HUES64 (cell line): ENCODE measurements around the gene IRF9.

Experiments used
- H3K27ac ChIP-seq: 2 replicates; pipeline ENCODE4 v1.7.0; 2013; ENCODE audit warnings: low read depth, low read length, inconsistent platforms
- H3K27me3 ChIP-seq: 2 replicates; pipeline ENCODE4 v1.6.1; 2013; ENCODE audit warnings: mild to moderate bottlenecking, low read length; ENCODE audit not compliant: insufficient read depth
- H3K36me3 ChIP-seq: 2 replicates; pipeline ENCODE4 v1.6.1; 2013; ENCODE audit warnings: mild to moderate bottlenecking, low read length; ENCODE audit not compliant: insufficient read depth
- H3K4me1 ChIP-seq: 2 replicates; pipeline ENCODE4 v1.6.1; 2013; ENCODE audit warnings: mild to moderate bottlenecking, low read length, moderate library complexity; ENCODE audit not compliant: insufficient read depth
- H3K4me3 ChIP-seq: 2 replicates; pipeline ENCODE4 v1.5.1; 2013; ENCODE audit warnings: mild to moderate bottlenecking, low read length, moderate library complexity
- H3K9ac ChIP-seq: 2 replicates; pipeline ENCODE4 v1.6.1; 2013; ENCODE audit warnings: mild to moderate bottlenecking, low read depth, low read length
- H3K9me3 ChIP-seq: 2 replicates; pipeline ENCODE4 v1.6.1; 2013; ENCODE audit warnings: low read depth, low read length; ENCODE audit not compliant: insufficient read depth
- WGBS: fragments of 150-250, 120-280 bp; methylation state at CpG from one replicate; pipeline ENCODE4 v1.1.7; 2013; ENCODE audit warnings: missing lambda C conversion rate; 5-methylcytosine and 5-hydroxymethylcytosine counted together

Gene IRF9

GRCh38 chr14:24122416-24122815 lies 38.6 kb upstream of the IRF9 start:
- Histone ChIP-seq H3K27me3 (no peaks in the 10 kb centered on the region), H3K27ac (no peak overlapping the region), H3K9ac (no peak overlapping the region), H3K36me3 (peaks cover 55% of the 10 kb centered on the region), H3K4me1 (no peaks in the 10 kb centered on the region), H3K4me3 (no peak overlapping the region), H3K9me3 (no peaks in the 10 kb centered on the region)
- 98% methylated on average over 4 of the region's 4 CpGs for WGBS

- H3K4me1 ChIP-seq = no peaks in the 10 kb centered on the region
- no peak overlapping the region for H3K9ac ChIP-seq
- H3K27me3 ChIP-seq = no peaks in the 10 kb centered on the region
- H3K27ac ChIP-seq = no peak overlapping the region
- WGBS = 91% methylated on average over 8 of the region's 8 CpGs
- no peak overlapping the region for H3K4me3 ChIP-seq
- peaks cover 51% of the 10 kb centered on the region for H3K36me3 ChIP-seq
- H3K9me3 ChIP-seq = no peaks in the 10 kb centered on the region
Measured at GRCh38 chr14:24122898-24123297, 38.2 kb upstream of the IRF9 start.

- peaks cover 42% of the 10 kb centered on the region for H3K36me3 ChIP-seq
- H3K4me3 ChIP-seq = no peak overlapping the region
- no peaks in the 10 kb centered on the region for H3K9me3 ChIP-seq
- H3K4me1 ChIP-seq = no peaks in the 10 kb centered on the region
- WGBS = 88% methylated on average over 9 of the region's 9 CpGs
- no peaks in the 10 kb centered on the region for H3K27me3 ChIP-seq
- no peak overlapping the region for H3K9ac ChIP-seq
- H3K27ac ChIP-seq = no peak overlapping the region
Measured at GRCh38 chr14:24123424-24124417, 37.3 kb upstream of the IRF9 start.

- H3K9me3 ChIP-seq = no peaks in the 10 kb centered on the region
- H3K4me1 ChIP-seq = no peaks in the 10 kb centered on the region
- no peak overlapping the region for H3K27ac ChIP-seq
- H3K27me3 ChIP-seq = no peaks in the 10 kb centered on the region
- no peak overlapping the region for H3K4me3 ChIP-seq
- peaks cover 16% of the 10 kb centered on the region for H3K36me3 ChIP-seq
- H3K9ac ChIP-seq = no peak overlapping the region
Measured at GRCh38 chr14:24126939-24127338, 34.1 kb upstream of the IRF9 start.

- Histone ChIP-seq H3K27me3 (no peaks in the 10 kb centered on the region), H3K9me3 (no peaks in the 10 kb centered on the region), H3K27ac (no peak overlapping the region), H3K4me3 (no peak overlapping the region), H3K4me1 (no peaks in the 10 kb centered on the region), H3K36me3 (peaks cover 12% of the 10 kb centered on the region), H3K9ac (no peak overlapping the region)
- 99% methylated on average over 2 of the region's 2 CpGs for WGBS
Measured at GRCh38 chr14:24127673-24128072, 33.4 kb upstream of the IRF9 start.

GRCh38 chr14:24129410-24129998 lies 31.6 kb upstream of the IRF9 start:
- 90% methylated on average over 7 of the region's 8 CpGs for WGBS
- H3K4me1 ChIP-seq = no peaks in the 10 kb centered on the region
- no peak overlapping the region for H3K27ac ChIP-seq
- no peaks in the 10 kb centered on the region for H3K9me3 ChIP-seq
- no peaks in the 10 kb centered on the region for H3K27me3 ChIP-seq
- no peak overlapping the region for H3K4me3 ChIP-seq
- H3K9ac ChIP-seq = no peak overlapping the region
- no peaks in the 10 kb centered on the region for H3K36me3 ChIP-seq

- no peak within 1 kb of the TSS for H3K4me3 ChIP-seq
- no peaks in the 10 kb centered on the region for H3K9me3 ChIP-seq
- no peaks in the 10 kb centered on the region for H3K36me3 ChIP-seq
- no peaks in the 10 kb centered on the region for H3K27me3 ChIP-seq
- H3K27ac ChIP-seq = no peak within 1 kb of the TSS
- H3K4me1 ChIP-seq = no peaks in the 10 kb centered on the region
- H3K9ac ChIP-seq = no peak within 1 kb of the TSS
- WGBS = 90% methylated on average over 5 of the region's 5 CpGs
Measured at GRCh38 chr14:24130380-24130716, 30.7 kb upstream of the IRF9 start, which contains the start of gene FITM1. FITM1 (plus strand) TSS chr14:24130659; CDS start chr14:24131564, 905 bp downstream.

- H3K27me3 ChIP-seq = no peaks in the 10 kb centered on the region
- WGBS = 87% methylated on average over 7 of the region's 7 CpGs
- no peak overlapping the region for H3K27ac ChIP-seq
- H3K9ac ChIP-seq = no peak overlapping the region
- H3K36me3 ChIP-seq = no peaks in the 10 kb centered on the region
- H3K9me3 ChIP-seq = no peaks in the 10 kb centered on the region
- no peak overlapping the region for H3K4me3 ChIP-seq
- H3K4me1 ChIP-seq = no peaks in the 10 kb centered on the region
Measured at GRCh38 chr14:24130717-24131548, 30.1 kb upstream of the IRF9 start.

- no peak overlapping the region for H3K9ac ChIP-seq
- H3K4me3 ChIP-seq = no peak overlapping the region
- no peak overlapping the region for H3K27ac ChIP-seq
- no peaks in the 10 kb centered on the region for H3K4me1 ChIP-seq
- no peaks in the 10 kb centered on the region for H3K36me3 ChIP-seq
- WGBS = 91% methylated on average over 15 of the region's 15 CpGs
- 0 out of 2 replicates have a peak, but pooled peaks cover 1% of the 10 kb centered on the region for H3K27me3 ChIP-seq
- no peaks in the 10 kb centered on the region for H3K9me3 ChIP-seq
Measured at GRCh38 chr14:24131549-24131966, 29.5 kb upstream of the IRF9 start.

GRCh38 chr14:24132061-24132685 lies 28.9 kb upstream of the IRF9 start:
- Histone ChIP-seq H3K4me1 (no peaks in the 10 kb centered on the region), H3K4me3 (no peak overlapping the region), H3K9ac (no peak overlapping the region), H3K27me3 (0 out of 2 replicates have a peak, but pooled peaks cover 4% of the 10 kb centered on the region), H3K9me3 (no peaks in the 10 kb centered on the region), H3K36me3 (peaks cover under 1% of the 10 kb centered on the region; the same call in 1 of the 2 replicates), H3K27ac (no peak overlapping the region)
- WGBS = 90% methylated on average over 24 of the region's 24 CpGs
